HepG2 (cell line): ENCODE results near the gene PDS5B.

Experiments
- CTCF ChIP-seq: sonication (generic); formaldehyde crosslinking; IDR thresholded peaks from 2 replicates; pipeline ENCODE4 v1.5.0; 2020; ENCODE audit warnings: mild to moderate bottlenecking, missing genetic modification reagents, moderate library complexity
- DRAP1 ChIP-seq: IDR thresholded peaks from 2 replicates; pipeline ENCODE4 v1.6.1; 2016; ENCODE audit warnings: missing genetic modification reagents, missing compliant biosample characterization
- EEA1 ChIP-seq: sonication (generic); formaldehyde crosslinking; IDR thresholded peaks from 2 replicates; pipeline ENCODE4 v1.5.1; 2020; ENCODE audit warnings: mild to moderate bottlenecking, missing genetic modification reagents, borderline replicate concordance
- FOXP1 ChIP-seq, 2 experiments: fragments of 450-650 bp in 1 of 2; IDR thresholded peaks; 2 replicates each; pipeline ENCODE4 v1.6.1; 2017 to 2018; ENCODE audit warnings: antibody characterized with exemption in 1 of 2
- GATA4 ChIP-seq: sonication (generic); IDR thresholded peaks from 2 replicates; pipeline ENCODE4 v1.6.1; 2016; ENCODE audit warnings: antibody characterized with exemption, low read depth, borderline replicate concordance
- GTF3A ChIP-seq: sonication (generic); formaldehyde crosslinking; conservative IDR thresholded peaks from 2 replicates; pipeline ENCODE4 v1.4.0; 2020; ENCODE audit warnings: mild to moderate bottlenecking, missing genetic modification reagents
- NR3C1 ChIP-seq: sonication (generic); formaldehyde crosslinking; IDR thresholded peaks from 2 replicates; pipeline ENCODE4 v1.4.0; 2020; ENCODE audit warnings: missing genetic modification reagents
- RBFOX2 ChIP-seq: fragments of 200-400 bp; formaldehyde crosslinking; IDR thresholded peaks from 2 replicates; pipeline ENCODE4 v1.6.1; 2017; ENCODE audit warnings: low read depth, mild to moderate bottlenecking, low read length
- REST ChIP-seq, 2 experiments: IDR thresholded peaks; 2 replicates each; pipeline ENCODE4 v1.6.1; 2011 to 2012; ENCODE audit warnings: low read length in 2 of 2, borderline replicate concordance in 1 of 2, low read depth in 1 of 2, mild to moderate bottlenecking in 1 of 2, moderate library complexity in 1 of 2
- SUZ12 ChIP-seq: fragments of 150-350 bp; IDR thresholded peaks from 2 replicates; pipeline ENCODE4 v1.6.1; 2014; ENCODE audit warnings: low read depth, low read length
- ZBTB20 ChIP-seq: sonication (generic); formaldehyde crosslinking; IDR thresholded peaks from 2 replicates; pipeline ENCODE4 v1.8.1; 2023; ENCODE audit warnings: missing genetic modification reagents, low read depth, mild to moderate bottlenecking, borderline replicate concordance
- ZNF280B ChIP-seq: sonication (generic); formaldehyde crosslinking; IDR thresholded peaks from 2 replicates; pipeline ENCODE4 v1.5.0; 2020; ENCODE audit warnings: missing genetic modification reagents, mild to moderate bottlenecking, borderline replicate concordance
- ZNF607 ChIP-seq: sonication (generic); formaldehyde crosslinking; IDR thresholded peaks from 2 replicates; pipeline ENCODE4 v1.5.1; 2020; ENCODE audit warnings: missing genetic modification reagents, mild to moderate bottlenecking, borderline replicate concordance

GRCh38 chr13:32796754-32797153, 210.5 kb downstream of the PDS5B start:
- no peak for TF ChIP-seq GATA4
- TF ChIP-seq ZNF607 (CRISPR knock-in tag) = no peak
- no peak for TF ChIP-seq CTCF
- no peak for TF ChIP-seq GTF3A
- TF ChIP-seq DRAP1 (CRISPR knock-in tag) = no peak
- no peak for TF ChIP-seq RBFOX2
- TF ChIP-seq EEA1 (CRISPR knock-in tag) = no peak
- no peak for TF ChIP-seq NR3C1 (CRISPR knock-in tag)
- no peak for TF ChIP-seq ZBTB20 (CRISPR knock-in tag)
- no peak for TF ChIP-seq FOXP1 (IDR thresholded peaks at IDR 0.05)
- no peak for TF ChIP-seq FOXP1 (CRISPR knock-in tag; IDR thresholded peaks at IDR 0.05)
- TF ChIP-seq SUZ12 = no peak
- TF ChIP-seq ZNF280B (CRISPR knock-in tag) = no peak
- no peak for TF ChIP-seq REST (IDR thresholded peaks at IDR 0.05; ENCODE audit: borderline replicate concordance in 1 of 2, low read depth in 1 of 2, low read length in 2 of 2)
